Transverse colon (tissue), 4 donors: ENCODE results near the gene SACM1L.

Source experiments
- CTCF ChIP-seq, 5 experiments: fragments of 200-600 bp in 3 of 5; fragments of 450-650 bp in 2 of 5; sonication (generic) in 3 of 5; IDR thresholded peaks; 1 replicate in 2 of 5; 2 replicates in 3 of 5; pipeline ENCODE4 v1.5.1; 2016 to 2017; ENCODE audit warnings: antibody characterized with exemption in 5 of 5, inconsistent platforms in 3 of 5, mild to moderate bottlenecking in 2 of 5, moderate library complexity in 1 of 5
- POLR2A ChIP-seq: fragments of 450-650 bp; IDR thresholded peaks from one replicate; pipeline ENCODE4 v1.6.1; 2016; ENCODE audit warnings: antibody characterized with exemption, mild to moderate bottlenecking, moderate library complexity
- POLR2AphosphoS5 ChIP-seq, 3 donors: sonication (generic); formaldehyde crosslinking; IDR thresholded peaks; one replicate each; pipeline ENCODE4 v1.6.1; 2016; ENCODE audit warnings: antibody characterized with exemption in 3 of 3

GRCh38 chr3:45711931-45712330 is 22.7 kb downstream of the SACM1L start:
- no peak for TF ChIP-seq CTCF (IDR thresholded peaks at IDR 0.05)
- no peak for TF ChIP-seq POLR2AphosphoS5 (IDR thresholded peaks at IDR 0.05)
- no peak for TF ChIP-seq POLR2A
